T47D (cell line): ENCODE measurements around the gene CNPY1.

ENCODE experiments used
- DNase-seq, 2 experiments: peaks; one replicate each; pipeline versions ENCODE4 v3.0.0 to v3.0.0-alpha.2; 2011 to 2012; ENCODE audit warnings: low read depth in 1 of 2, low spot score in 1 of 2
- JUND ChIP-seq: IDR thresholded peaks from 2 replicates; pipeline ENCODE4 v1.6.1; 2012; ENCODE audit warnings: low read depth
- in situ Hi-C: cut with HindIII; loops from 2 replicates; pipeline ENCODE4 v1.10.0; 2016; ENCODE audit warnings: low sequenced_read_pairs, low pct_unique_long_range_greater_than_20kb

Gene CNPY1

GRCh38 chr7:155490697-155491628, 55.4 kb downstream of the CNPY1 start:
- in situ Hi-C loops, result no loop called here
- no peak for DNase-seq
- TF ChIP-seq JUND, result no peak

GRCh38 chr7:155489862-155490696, 56.3 kb downstream of the CNPY1 start:
- no peak for TF ChIP-seq JUND
- in situ Hi-C loops, result no loop called here
- no peak for DNase-seq

GRCh38 chr7:155489158-155489840, 57.1 kb downstream of the CNPY1 start:
- DNase-seq, result no peak
- in situ Hi-C loops, result no loop called here
- no peak for TF ChIP-seq JUND

GRCh38 chr7:155488483-155489127, 57.8 kb downstream of the CNPY1 start:
- DNase-seq, result no peak
- in situ Hi-C loops, result no loop called here
- no peak for TF ChIP-seq JUND

- TF ChIP-seq JUND, result no peak
- in situ Hi-C loops, result no loop called here
- no peak for DNase-seq
Measured at GRCh38 chr7:155487509-155488482, 58.6 kb downstream of the CNPY1 start.

GRCh38 chr7:155486783-155487508, 59.4 kb downstream of the CNPY1 start:
- in situ Hi-C loops, result no loop called here
- DNase-seq, result no peak
- TF ChIP-seq JUND, result no peak

- DNase-seq, result no peak
- TF ChIP-seq JUND, result no peak
- in situ Hi-C loops, result no loop called here
Measured at GRCh38 chr7:155484483-155485399, 61.6 kb downstream of the CNPY1 start.

GRCh38 chr7:155483868-155484325, 62.5 kb downstream of the CNPY1 start:
- in situ Hi-C loops, result no loop called here
- no peak for TF ChIP-seq JUND
- no peak for DNase-seq

GRCh38 chr7:155483245-155483644, 63.1 kb downstream of the CNPY1 start:
- no peak for DNase-seq
- TF ChIP-seq JUND, result no peak
- in situ Hi-C loops, result no loop called here
